GM18507 (cell line): ENCODE data around the gene MUSK.
A peak's percentile ranks its signal among the peaks of the same experiment; 100 is the strongest.
"Not testable (repeated sequence)": the region's sequence is repeated elsewhere in the genome, so short reads cannot be mapped to it uniquely, and the experiment has no call there.

Source experiments
- DNase-seq: peaks from one replicate; pipeline ENCODE4 v3.0.0; 2011; ENCODE audit warnings: low read depth; ENCODE audit not compliant: insufficient read length; ENCODE audit errors: extremely low spot score
- FAIRE-seq: peaks from 2 replicates; lab custom pipeline; 2011; peaks lifted over from hg19 to GRCh38; lab: Jason Lieb, UNC

Gene MUSK

GRCh38 chr9:110801426-110801825, 132.8 kb downstream of the MUSK start:
- FAIRE-seq, result no peak
- no peak for DNase-seq

GRCh38 chr9:110802416-110803035, 133.9 kb downstream of the MUSK start:
- FAIRE-seq (no peak), DNase-seq (no peak)

- DNase-seq, result no peak
- FAIRE-seq, result no peak
Measured at GRCh38 chr9:110807956-110808598, 139.5 kb downstream of the MUSK start.

GRCh38 chr9:110808599-110808980, 140.0 kb downstream of the MUSK start:
- FAIRE-seq (peak; percentile 93), DNase-seq (peak; percentile 20)

- FAIRE-seq (no peak), DNase-seq (no peak)
Measured at GRCh38 chr9:110809038-110809595, 140.5 kb downstream of the MUSK start.

GRCh38 chr9:110810262-110810976, 141.8 kb downstream of the MUSK start:
- DNase-seq, result no peak
- no peak for FAIRE-seq

- DNase-seq (no peak), FAIRE-seq (no peak)
Measured at GRCh38 chr9:110812886-110813285, 144.3 kb downstream of the MUSK start.

- DNase-seq, result no peak
- FAIRE-seq, result no peak
Measured at GRCh38 chr9:110814159-110814558, 145.6 kb downstream of the MUSK start.

- DNase-seq, result no peak
- FAIRE-seq, result no peak
Measured at GRCh38 chr9:110815361-110815760, 146.8 kb downstream of the MUSK start.

- FAIRE-seq, result no peak
- DNase-seq, result no peak
Measured at GRCh38 chr9:110820381-110820780, 151.8 kb downstream of the MUSK start.

GRCh38 chr9:110821064-110821463, 152.5 kb downstream of the MUSK start:
- no peak for FAIRE-seq

GRCh38 chr9:110825129-110825528, 156.5 kb downstream of the MUSK start:
- not testable (repeated sequence) for DNase-seq, FAIRE-seq

More at GRCh38 chr9:110821064-110821463, 152.5 kb downstream of the MUSK start:
- DNase-seq, result no peak

GRCh38 chr9:110825950-110826349, 157.4 kb downstream of the MUSK start:
- no peak for FAIRE-seq
- DNase-seq, result no peak

GRCh38 chr9:110826400-110826799, 157.8 kb downstream of the MUSK start:
- FAIRE-seq, DNase-seq: not testable (repeated sequence)

GRCh38 chr9:110828264-110828663, 159.7 kb downstream of the MUSK start:
- DNase-seq (no peak), FAIRE-seq (no peak)

- no peak for FAIRE-seq
Measured at GRCh38 chr9:110830495-110830894, 161.9 kb downstream of the MUSK start.

GRCh38 chr9:110832926-110833325, 164.3 kb downstream of the MUSK start:
- no peak for DNase-seq
- FAIRE-seq, result no peak

More at GRCh38 chr9:110830495-110830894, 161.9 kb downstream of the MUSK start:
- no peak for DNase-seq

GRCh38 chr9:110835404-110835803, 166.8 kb downstream of the MUSK start:
- FAIRE-seq (no peak), DNase-seq (no peak)

- DNase-seq (no peak), FAIRE-seq (no peak)
Measured at GRCh38 chr9:110835859-110836271, 167.3 kb downstream of the MUSK start.

- FAIRE-seq (peak; percentile 50), DNase-seq (no peak)
Measured at GRCh38 chr9:110837401-110838005, 168.9 kb downstream of the MUSK start.
